Stimulated activated CD8-positive, alpha-beta memory T cell treated with anti-CD3 and anti-CD28 coated beads, Interleukin-15, amount 100 ng/mL, for 4 hours (primary cell): Measurements from ENCODE around the gene COPS2.

ENCODE experiments used
- DNase-seq, 2 donors: peaks; one replicate each; pipeline ENCODE4 v3.0.0-alpha.2; 2020; ENCODE audit warnings: low read depth in 2 of 2

COPS2 gene

DNA sequence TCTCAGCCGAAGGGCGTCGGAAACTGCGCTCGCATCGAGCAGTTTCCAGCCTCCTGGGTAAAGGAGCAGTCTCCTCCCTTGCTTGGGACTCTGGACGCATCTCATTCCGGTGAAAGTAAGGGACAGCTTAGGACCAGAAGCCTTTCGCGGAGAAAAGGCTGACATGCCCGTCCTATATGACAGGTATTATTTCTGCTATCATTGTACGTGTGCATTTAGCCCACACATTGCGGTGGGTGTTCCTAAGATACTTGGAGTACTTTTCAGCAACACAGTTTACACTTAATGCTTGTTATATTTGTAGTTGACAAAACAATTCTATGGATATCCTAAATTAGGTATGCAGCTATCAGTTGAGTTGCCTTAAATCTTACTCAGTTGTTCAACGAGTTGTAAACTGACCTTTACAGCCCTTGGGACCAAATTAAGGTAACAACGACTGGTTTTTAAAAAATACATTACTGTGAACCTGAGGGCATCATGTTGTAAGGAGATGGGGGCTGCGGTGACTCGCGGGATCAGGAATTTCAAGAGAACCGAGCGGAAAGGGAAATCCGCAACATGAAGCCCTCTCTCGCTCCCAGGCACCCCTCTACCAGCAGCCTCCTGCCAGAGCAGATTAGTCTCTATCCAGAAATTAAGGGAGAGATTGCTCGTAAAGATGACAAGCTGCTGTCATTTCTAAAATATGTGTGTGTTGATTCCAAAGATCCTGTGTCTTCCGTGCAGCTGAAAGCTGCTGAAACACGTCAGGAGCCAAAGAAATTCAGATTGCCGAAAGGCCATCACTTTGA lies 632 bp upstream of the COPS2 start:
- DNase-seq, result no peak

DNA sequence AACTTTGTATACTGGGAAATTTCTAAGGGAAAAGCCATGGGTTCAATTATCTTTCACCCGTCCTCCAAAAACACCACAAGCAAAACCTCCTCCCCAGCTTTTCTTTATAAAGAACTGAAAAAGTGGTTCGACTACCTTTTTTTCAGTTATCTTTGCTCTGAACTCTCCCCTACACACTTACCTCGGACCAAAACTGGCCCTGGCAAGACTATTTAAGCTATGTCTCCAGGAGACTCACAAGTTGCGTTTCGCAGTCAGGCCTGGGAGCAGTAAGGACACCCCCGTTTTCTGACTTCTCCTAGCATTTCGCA lies 645 bp downstream of the COPS2 start:
- DNase-seq, result no peak

DNA sequence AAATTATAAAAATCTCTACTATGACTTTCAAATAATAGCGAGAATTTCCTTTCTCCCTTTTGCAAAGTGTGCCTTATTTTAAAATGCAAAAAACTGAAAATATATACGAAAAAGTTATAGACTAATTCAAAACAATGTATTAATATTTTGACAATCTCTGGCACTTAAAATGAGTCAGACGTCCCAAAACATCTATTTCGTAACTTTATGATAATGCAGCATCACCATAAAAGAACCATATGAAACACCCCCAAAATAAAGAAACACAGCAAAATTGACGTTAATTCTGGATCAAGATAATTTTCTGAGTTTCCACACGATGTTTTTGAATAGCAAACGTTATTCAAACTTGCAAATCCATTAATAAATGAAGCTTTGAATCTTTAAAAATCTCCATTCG lies 1.0 kb downstream of the COPS2 start:
- DNase-seq, result no peak

DNA sequence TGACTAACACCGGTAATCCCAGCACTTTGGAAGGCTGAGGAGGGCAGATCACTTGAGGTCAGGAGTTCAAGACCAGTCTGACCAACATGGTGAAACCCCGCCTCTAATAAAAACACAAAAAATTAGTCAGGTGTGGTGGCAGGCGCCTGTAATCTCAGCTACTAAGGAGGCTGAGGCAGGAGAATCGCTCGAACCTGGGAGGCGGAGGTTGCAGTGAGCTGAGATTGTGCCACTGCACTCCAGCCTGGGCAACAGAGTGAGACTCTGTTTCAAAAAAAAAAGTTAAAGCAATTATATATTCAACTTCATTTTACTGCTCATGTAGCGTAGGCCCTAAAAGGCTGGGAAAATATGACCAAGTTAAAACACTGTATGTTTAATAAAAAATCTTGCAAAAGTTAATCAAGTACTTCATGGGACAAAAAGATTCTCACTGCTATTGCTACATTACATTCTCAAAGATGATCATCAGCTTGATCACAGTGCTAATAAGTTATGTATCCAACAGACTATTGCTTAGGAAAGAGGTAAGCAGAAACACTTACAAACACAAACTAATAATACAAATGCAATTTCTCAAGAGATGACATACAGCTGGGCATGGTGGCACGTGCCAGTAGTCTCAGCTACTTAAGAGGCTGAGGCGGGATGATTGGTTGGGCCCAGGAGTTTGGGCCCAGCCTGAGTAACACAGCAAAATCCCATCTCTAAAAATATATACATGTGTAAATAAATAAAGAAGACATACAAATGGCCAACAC lies 2.7 kb downstream of the COPS2 start:
- DNase-seq, result no peak

DNA sequence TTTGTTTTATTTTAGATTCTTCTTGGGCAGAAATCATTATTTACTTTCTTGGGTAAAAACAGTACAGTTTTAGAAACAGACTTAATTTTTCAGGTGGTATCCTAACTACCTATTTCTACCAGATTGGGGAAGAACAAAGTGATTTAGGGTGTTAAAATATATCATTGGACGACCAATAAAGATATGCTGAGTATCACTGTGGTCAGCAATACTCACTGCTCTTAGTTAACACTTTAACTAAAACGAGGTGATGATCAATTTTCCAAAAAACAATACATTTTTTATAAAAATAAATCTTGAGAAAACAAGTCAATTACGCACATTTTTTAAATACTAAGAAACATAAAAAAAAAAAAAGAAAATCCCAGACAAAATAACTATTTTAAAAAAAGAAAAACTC lies 3.6 kb downstream of the COPS2 start:
- no peak for DNase-seq

DNA sequence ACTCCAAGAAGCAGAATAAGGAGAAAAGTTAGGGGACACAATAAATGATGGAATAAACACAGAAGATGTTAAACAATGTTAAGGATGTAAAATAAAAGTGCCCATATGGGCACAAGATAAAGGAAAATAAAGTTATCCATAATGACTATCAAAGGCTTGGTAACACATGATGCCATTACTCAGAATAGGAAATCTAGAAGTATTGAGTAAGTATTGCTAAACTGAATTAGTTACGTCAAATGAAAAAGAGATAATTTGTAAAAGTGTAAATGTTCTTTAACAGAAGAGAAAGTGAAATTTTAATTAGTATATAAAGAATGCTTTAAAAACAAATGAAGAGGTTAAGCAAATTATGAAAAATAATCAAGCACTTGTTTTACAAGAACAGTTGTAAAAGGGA lies 6.7 kb downstream of the COPS2 start:
- DNase-seq, result no peak

DNA sequence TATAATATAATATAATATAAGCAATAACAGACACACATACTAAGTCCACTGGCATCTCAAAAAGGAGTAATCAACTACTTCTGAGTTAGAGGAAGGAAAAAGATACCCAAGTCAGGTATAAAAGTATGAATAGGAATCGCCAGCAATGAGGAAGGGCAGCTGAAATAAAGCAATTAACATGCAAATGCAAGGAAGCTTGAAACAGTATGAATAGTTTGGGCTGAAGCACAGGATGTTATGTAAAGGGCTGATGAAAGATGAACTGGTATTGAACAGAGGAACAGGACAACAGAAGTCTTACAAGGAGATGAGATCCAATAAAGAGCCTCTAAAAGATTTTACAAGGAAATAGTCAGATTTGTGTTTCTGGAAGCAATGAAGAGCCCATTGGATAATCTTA lies 7.1 kb downstream of the COPS2 start:
- no peak for DNase-seq

DNA sequence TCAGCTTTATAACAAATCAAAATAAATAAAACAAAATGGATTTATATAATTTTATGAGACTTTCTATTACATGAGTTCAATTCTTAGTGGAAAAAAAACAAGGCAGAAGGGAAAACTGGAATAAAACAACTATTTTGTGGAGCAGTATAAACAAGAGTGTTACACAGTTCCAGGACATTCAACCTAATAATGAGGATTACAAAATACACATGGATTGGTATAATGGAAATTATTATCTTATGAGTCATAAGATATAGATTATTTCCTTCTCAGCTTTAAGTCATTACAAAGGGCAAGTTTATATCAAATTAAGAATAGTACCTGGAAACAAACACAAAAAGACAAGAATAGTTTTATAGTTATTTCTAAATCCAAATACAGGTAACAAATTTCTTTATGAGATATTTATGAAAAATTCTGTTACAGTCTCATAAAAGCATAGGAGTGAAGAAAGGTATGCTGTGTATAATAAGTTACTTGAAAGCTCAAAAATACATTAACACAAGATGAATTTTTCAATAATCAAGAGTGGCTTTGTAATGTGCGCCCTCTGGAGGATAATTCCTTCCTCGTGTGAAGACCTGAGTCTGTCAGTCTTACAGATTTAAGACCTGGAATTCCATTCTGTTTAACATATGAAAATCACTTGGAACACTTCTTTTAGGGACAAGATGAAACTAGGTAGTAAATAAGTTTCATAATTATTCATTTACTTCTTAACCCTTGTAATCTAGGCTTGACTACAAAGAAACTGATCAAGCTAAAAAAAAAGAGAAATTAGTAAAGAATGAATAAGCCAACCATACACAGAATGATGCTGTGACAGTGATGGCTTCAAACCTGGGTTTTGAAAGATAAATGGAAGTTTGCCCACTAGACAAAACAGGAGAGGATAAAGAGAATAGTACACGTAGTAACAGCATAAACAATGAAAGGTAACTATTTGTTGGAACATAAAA lies 9.5 kb downstream of the COPS2 start:
- DNase-seq, result no peak

DNA sequence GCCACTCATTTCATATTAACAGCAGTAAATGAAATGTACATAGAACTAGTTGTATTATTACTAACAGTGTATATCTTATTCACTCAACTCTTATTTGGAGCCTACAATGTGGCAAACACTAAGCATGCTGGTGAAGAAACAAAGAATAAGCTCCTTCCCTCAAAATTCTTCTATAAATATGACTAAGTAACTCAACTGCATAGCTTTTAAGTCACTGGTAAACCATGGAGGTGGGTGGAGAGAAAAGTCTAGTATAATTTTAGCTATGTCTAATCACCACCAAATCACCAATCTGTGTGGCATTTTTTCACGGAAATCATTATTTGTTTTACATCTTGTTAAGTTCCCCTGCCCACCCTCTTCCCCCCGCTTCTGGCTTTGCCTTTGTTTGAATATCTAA lies 17.5 kb downstream of the COPS2 start:
- DNase-seq, result no peak

DNA sequence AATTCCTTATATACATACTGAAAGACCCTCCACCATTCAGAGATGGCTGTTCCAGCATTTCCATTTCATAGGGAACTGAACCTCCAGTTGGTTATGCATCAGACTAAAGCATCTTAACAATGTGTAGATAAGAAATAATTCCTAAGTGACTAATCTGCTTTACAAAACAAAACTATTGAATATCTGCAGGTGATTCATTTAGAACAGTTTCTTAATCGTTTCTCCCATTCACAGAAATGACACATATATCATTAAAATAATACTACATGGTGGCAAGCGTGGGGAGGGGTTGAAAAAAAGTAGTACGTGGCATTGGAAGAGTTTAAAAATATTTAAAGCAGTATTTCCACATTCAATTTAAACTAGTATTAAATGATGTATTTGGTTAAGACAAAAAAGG lies 19.5 kb downstream of the COPS2 start:
- no peak for DNase-seq

DNA sequence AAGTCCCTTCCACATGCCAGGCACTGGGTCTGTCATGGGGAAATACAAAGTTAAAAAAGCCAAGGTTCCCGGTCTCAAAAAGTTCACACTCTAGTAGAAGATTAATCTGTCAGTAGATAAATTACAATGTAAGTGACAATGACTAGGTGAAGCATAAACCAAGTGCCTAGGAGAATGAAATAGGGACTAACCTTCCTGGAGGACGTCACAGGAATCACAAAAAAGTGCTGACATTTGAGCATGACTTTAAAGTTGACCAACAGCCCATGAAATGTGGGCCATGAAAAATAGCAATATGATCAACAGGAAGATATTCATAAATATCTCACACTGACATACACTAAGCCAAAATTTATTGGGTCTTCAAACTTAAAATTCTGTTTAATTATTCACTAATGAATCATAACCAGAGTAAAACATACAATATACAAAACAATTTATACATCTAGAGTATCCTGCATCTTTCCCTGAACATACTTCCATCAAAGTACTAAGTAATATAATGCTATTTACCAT lies 20.0 kb downstream of the COPS2 start:
- no peak for DNase-seq

DNA sequence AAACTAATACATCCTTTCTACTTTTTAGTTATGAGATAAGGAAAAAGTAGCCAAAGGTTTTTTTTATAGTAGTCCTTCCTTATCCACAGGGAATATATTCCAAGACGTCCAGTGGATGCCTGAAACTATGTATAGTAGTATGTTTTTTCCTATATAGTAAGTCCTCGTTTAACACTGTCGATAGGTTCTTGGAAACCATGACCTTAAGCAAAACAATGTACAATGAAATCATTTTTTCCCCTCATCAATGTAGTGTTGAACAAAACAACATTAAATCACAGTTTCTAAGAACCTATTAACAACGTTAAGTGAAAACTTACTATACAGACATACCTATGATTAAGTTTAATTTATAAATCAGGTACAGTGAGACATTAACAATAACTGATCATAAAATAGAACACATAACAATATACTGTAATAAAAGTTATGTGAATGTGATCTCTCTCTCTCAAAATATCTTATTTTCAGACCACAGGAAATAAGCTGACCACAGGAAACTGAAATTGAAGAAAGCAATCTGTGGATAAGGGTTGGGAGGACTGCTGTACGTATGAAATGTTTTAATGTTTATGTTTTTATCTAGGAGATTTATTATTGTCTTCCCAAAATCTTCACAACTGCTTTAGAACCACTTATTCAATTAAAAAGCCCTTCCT lies 20.6 kb downstream of the COPS2 start:
- DNase-seq, result no peak

DNA sequence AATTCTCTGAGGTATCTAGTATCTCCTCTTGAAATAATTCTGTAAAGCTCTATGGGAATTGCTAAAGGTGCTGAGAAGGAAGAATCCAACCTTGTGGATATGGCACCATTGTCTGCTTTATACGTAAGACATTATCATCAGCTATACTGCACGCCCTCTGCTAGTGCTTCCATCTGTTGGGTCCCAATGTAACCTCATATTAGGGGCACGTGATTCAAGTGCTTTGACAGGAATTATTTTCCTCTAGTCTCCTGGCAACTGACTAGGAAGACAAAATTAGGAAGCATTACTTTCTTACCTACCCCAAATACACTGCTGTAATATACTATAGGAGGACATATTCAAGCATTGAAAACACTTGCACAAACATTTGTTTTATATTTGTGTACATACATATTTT lies 24.0 kb downstream of the COPS2 start:
- DNase-seq, result no peak

DNA sequence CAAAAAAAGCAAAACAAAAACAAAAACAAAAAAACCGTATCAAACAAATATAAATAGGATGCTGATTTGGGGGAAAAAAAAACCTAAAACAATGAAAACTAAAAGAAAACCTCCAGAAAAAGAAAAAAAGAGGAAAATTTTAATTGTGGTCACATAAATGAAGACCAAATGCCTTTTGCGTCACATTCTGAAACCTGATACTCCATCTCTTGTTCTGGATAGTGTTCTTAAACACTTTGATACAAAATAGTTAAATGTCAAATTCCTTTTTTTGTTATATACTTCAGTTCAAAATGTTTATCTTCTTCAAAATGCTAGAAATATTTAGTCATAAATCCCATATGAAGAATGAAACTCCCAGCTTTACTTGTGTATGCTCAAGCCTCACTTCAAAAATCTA lies 31.0 kb downstream of the COPS2 start:
- no peak for DNase-seq

DNA sequence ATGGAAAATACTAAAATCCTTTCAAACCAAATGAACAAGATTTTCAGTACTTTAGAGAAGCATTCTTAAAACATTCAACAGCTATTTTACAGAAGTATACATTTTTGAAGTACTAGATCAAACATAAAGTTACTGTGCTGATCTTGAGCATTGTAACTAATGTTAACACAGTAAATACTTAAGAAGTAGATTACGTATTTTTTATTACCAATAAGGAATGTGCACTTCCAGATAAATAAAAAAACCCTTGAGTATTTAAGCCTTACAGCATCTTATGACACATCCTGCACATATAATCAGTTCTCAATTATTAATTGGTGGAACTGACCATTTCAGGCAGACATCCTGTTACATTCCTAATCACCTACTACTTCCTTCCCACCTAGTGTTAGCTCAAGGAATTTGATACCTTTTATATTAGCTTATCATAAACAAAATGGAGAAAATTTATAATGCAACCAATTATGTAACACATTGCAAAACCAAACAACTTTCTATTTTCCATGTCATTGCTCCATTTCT lies 32.8 kb downstream of the COPS2 start:
- DNase-seq, result no peak

DNA sequence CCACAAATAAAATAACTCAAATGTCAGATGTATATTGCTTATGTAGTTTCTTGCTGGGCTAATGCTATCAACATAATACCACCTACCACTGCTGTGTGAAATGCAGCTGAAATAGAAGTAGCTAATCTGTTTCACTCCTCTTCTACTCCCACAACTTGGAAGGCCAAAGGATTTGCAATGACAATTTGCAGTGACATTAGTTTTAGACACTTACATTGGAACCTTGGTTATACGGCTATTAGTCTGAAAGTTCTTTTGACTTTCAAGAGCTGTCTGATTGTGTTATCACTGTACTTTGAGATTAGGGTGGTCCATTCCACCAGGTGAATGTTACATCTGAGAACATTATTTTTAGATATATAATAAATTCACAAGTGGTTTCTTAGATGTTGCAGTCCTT lies 33.5 kb downstream of the COPS2 start:
- DNase-seq, result no peak

DNA sequence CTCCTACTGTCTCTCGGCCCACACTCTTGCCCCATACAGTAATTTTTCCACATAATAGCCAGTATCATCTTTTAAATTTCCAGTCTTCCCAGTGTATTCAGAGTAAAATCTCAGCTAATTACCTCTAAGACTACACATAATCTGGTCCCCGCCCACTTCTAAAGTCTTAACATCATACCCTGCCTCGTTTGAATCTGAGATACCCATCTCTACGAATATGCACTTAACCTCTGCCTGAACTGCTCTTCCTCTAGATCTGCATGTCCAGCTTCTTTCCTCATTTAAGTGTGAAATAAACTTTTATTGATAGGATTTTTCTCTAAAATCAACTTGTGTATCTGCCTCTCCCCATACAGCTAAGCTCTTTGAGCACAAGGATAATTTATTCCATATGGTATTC lies 34.6 kb downstream of the COPS2 start:
- no peak for DNase-seq

DNA sequence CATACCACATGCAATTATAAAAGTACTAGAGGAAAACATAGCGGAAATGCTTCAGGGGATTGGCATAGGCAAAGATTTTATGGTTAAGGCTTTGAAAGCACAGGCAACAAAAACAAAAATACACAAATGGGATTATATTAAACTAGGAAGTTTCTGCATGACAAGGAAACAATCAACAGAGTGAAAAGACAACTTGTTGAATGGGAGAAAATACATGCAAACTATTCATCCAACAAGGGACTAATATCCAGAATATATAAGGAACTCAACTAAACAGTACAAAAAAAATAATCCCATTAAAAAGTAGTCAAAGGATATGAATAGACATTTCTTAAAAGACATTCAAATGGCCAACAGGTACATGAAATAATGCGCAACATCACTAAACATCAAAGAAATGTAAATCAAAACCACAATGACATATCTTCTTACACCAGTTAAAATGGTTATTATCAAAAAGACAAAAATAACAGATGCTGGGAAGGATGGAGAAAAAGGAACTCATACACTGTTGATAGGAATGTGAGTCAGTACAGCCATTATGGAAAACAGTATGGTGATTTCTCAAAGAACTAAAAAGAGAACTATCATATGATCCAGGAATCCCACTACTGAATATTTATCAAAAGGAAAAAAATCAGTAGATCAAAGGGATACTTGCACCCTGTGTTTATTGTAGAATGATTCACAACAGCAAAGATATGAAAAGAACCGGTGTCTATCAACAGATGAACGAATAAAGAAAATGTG lies 39.1 kb downstream of the COPS2 start:
- no peak for DNase-seq

DNA sequence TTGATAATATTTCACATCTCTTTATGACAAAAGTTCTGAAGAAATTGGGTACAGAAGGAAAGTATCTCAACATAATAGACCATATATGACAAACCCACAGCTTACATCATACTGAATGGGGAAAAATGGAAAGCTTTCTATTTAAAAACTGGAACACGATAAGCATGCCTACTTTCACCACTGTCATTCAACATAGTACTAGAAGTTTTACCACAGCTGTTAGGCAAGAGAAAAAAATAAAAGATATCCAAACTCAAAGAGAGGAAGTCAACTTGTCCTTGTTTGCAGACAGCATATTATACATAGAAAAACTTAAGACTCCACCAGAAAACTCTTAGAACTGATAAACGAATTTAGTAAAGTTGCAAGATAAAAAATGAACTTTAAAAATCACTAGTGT lies 40.3 kb downstream of the COPS2 start:
- DNase-seq, result no peak

DNA sequence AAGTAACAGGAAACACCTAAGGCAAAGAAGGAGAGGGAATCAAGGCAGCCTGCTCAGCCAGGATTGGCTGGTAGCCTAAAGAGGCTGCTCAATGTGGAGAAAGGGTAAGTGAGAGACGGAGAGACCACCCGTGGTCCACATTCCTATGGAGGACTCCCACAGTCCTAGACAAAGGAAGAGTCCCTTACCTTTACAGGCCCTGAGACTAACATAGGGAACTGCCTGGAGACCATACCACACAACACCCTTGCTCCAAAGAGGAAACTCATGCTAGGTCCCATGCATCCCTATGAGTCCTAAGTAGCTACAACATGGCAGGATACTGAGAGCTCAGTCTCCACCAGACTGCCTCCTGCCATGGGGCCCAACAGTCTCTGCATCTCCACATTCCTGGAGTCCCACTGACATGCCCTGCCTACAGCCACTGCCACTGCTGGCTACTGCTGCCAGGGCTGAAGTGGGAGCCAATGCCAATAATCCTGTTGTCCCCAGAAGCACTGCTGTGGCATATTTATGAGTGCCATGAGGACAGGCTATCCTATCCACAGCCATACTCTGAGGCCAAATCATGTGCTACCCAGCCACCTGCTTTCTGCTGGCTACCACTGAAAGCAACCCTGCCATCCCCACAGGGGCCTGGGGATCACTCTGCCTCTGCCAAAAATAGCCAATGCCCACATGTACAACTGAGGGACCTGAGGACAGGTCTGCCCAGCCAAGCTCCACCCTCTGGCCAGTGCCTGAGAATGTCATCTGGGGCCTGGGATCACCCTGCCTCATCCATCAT lies 45.0 kb downstream of the COPS2 start:
- no peak for DNase-seq
